ES-I3 (cell line): Measurements from ENCODE around the gene CRHR1.

Source experiments
- H3K36me3 ChIP-seq: 2 replicates; pipeline ENCODE4 v1.6.1; 2013; ENCODE audit warnings: mild to moderate bottlenecking, low read length, control low read depth, moderate library complexity; ENCODE audit not compliant: insufficient read depth
- H3K4me1 ChIP-seq: 2 replicates; pipeline ENCODE4 v1.6.1; 2013; ENCODE audit warnings: mild to moderate bottlenecking, control low read depth, low read length; ENCODE audit not compliant: insufficient read depth
- H3K9ac ChIP-seq: 2 replicates; pipeline ENCODE4 v1.6.1; 2013; ENCODE audit warnings: low read depth, mild to moderate bottlenecking, low read length, moderate library complexity
- H3K9me3 ChIP-seq: 2 replicates; pipeline ENCODE4 v1.6.1; 2013; ENCODE audit warnings: mild to moderate bottlenecking, low read length, moderate library complexity; ENCODE audit not compliant: control insufficient read depth, insufficient read depth

The CRHR1 gene

DNA sequence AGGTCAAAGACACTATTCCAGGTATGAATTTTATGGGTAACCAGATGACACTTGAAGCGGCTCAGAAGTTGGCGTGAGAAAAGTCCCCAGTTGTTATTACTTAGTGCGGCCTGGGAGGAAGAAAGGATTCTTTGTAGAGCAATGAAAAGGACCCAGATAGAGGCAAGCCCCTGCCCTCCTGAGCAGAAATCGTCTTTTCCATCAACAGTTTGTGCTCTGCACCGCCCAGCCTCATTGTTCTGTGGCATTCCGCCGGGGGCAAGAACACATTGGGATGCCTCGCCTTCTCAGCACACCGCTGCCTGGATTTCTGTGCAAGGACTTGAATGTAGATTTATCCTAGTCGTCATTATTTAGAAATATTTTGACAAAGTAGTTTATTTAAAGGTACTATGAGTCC lies 32.7 kb upstream of the CRHR1 start:
- Histone ChIP-seq H3K4me1 (no peaks in the 10 kb centered on the region), H3K9me3 (no peaks in the 10 kb centered on the region), H3K36me3 (no peaks in the 10 kb centered on the region), H3K9ac (no peak overlapping the region)

DNA sequence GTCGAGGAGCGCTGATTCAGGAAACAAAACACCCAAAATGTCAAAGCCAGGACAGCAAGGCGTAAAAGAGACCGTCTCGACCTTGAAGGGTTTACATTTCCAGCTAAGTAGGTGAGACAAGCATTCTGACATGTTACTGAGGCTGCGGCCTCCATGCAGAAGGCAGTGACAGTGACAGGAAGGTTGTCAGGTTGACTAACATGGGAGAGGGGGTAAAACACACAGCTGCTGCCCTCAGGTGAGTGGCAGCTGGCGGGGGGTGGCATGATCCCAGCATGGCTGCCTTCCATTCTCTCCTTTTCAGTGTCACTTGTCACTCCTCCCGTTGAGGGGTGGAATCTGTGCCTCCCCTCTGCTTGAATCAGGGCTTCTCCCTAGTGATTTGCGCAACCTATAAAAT lies 31.9 kb upstream of the CRHR1 start:
- no peak overlapping the region for H3K9ac ChIP-seq
- H3K36me3 ChIP-seq: no peaks in the 10 kb centered on the region
- H3K9me3 ChIP-seq: no peaks in the 10 kb centered on the region
- H3K4me1 ChIP-seq: no peaks in the 10 kb centered on the region

DNA sequence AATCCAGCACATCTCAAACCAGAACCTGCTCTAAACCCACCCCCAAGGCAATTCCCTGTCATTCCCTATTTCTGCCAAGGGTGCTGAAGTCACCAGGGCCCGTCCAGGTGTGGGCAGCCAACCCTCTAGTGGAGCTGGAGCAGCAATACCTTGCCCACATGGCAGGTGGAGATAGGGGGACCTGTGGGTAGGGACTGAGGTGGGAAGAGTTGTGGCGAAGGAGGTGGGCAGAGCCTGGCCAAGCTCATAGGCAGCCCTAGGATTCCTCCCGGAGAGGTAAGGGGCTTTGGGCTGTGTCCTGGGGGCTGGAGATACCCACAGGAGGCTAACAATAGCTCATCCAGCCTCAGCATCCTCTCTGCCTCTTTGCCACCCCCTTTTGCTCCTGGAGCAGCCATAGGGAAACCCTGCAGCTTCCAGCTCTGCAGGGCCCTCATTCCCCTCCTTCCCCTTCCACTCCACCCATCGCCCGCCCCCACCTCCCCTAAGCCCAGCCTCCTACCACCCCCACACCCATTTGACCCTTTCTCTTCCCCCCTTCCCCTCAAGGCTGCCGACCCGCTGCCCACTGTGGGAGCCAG lies 30.4 kb upstream of the CRHR1 start:
- H3K36me3 ChIP-seq: no peaks in the 10 kb centered on the region
- no peaks in the 10 kb centered on the region for H3K4me1 ChIP-seq
- no peak overlapping the region for H3K9ac ChIP-seq
- H3K9me3 ChIP-seq: no peaks in the 10 kb centered on the region

DNA sequence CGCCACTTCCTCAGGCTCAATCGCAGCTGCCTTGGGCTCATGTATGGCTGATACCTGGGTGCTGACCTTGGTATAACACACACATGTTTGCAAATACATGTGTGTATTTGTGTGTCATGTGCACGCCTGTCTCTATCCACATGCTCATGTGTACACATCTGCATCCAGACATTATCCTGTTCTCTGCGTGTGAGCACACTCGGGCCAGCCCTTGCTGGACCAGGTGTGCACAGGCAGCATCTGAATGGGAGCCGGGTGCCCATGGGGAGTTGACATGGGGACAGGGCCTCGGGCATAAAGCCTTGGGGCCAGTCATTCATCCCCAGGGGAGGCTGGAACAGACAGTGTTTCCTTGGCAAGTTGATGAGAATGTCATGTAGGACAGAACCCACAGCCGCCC lies 29.1 kb upstream of the CRHR1 start:
- Histone ChIP-seq H3K36me3 (no peaks in the 10 kb centered on the region), H3K9ac (no peak overlapping the region), H3K4me1 (no peaks in the 10 kb centered on the region), H3K9me3 (no peaks in the 10 kb centered on the region)

DNA sequence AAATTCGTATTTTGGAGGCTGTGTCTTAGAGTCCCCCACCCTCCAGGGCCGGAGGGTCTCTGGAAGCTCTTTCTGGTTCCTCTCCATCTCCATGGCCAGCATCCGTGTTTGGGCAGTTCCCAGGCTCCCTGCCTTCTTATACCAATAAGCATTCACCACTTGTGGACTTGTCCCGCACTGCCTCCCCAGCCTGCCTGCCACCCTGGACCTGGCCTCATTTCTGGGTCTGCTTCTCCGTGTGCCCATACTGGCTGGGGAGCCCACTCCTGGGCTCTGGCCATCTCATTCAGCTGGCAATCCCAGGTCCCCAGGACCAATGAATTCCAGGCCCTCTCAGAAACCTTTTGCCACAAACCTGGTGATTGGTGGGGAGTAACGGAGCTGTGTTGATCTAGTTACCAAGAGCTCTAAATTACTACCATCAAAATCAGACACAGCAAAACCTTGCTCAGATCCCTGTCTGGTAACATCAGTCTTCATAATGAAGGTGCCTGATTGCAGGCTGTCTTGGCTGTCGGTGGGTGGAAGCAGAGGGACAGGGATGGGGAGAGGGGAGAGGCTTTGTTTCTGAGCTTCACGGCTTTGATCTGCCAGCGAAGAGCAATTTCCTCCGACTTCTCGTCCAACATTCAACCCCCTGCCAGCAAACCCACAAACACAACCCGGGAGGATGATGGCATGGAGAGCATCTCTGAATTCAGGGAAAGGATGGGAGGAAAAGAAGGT lies 27.7 kb upstream of the CRHR1 start:
- H3K9ac ChIP-seq: no peak overlapping the region
- no peaks in the 10 kb centered on the region for H3K9me3 ChIP-seq
- no peaks in the 10 kb centered on the region for H3K4me1 ChIP-seq
- H3K36me3 ChIP-seq: no peaks in the 10 kb centered on the region

DNA sequence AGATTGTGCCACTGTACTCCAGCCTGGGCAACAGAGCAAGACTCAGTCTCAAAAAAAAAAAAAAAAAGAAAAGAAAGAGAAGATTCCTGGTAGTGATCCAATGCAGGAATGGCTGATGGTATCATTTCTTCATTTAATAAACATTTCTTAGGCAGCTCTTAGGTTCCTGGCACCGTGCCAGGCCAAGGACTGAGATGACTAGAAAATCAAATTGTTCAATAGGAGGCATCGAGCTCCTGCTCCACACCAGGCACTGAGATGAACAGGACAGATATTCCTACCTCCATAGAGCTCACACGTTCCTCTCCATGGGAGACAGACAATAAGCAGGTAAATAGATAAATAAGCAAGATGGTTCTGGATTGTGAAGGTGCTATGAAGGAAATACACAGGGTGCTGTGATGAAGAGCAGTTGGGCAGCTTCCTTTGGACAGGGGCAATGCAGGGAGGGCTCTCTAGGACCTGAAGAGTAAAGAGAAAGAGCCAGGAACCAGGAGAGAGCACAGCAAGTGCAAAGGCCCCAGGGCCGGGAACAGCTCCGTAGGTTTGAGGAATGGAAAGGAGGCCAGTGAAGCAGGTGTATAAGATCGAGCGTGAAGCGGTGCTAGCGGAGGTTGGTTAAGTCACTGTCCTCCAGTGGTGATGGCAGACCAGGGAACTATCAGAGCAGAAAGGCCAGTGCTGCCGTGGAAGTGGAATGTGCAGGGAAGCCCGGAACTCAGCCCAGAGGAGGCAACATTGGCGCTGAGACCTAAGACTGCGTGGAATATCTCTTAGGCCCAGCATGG lies 26.5 kb upstream of the CRHR1 start:
- Histone ChIP-seq H3K9ac (no peak overlapping the region), H3K36me3 (no peaks in the 10 kb centered on the region), H3K9me3 (no peaks in the 10 kb centered on the region), H3K4me1 (no peaks in the 10 kb centered on the region)

DNA sequence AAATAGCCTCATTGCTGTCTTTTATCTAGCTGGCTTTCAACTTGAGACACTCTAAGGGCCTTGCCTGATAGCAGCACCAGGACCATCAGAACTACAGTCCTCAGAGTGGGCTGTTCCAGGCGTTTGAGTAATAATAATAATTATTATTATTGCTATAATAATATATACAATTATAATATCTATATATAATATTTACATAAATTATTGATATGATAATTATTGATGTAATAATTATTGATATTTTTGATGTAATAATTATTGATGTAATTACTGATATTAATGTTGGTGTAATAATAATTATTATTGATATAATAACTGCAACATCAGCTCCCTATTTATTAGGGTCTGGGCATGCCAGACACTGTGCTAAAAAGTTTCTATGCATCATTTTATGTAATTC lies 25.6 kb upstream of the CRHR1 start:
- no peaks in the 10 kb centered on the region for H3K4me1 ChIP-seq
- H3K9me3 ChIP-seq: no peaks in the 10 kb centered on the region
- H3K36me3 ChIP-seq: no peaks in the 10 kb centered on the region
- no peak overlapping the region for H3K9ac ChIP-seq

DNA sequence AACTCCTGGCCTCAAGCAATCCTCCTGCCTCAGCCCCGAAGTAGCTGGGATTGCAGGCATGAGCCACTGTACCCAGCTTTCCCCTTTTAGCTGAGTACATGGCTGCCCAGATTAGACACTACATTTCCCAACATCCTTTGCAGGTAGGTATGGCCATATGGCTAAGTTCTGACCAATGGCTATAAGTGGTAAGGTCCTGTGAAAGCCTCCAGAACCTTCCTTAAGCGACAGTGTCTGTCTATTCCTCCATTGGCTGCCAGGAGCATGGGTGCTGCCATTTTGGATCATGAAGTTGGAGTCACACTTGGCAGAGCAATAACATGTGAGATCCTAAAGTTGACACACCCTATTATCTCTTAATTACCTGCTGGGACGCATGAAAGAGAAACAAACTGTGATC lies 24.4 kb upstream of the CRHR1 start:
- Histone ChIP-seq H3K9ac (no peak overlapping the region), H3K9me3 (no peaks in the 10 kb centered on the region), H3K4me1 (no peaks in the 10 kb centered on the region), H3K36me3 (no peaks in the 10 kb centered on the region)

DNA sequence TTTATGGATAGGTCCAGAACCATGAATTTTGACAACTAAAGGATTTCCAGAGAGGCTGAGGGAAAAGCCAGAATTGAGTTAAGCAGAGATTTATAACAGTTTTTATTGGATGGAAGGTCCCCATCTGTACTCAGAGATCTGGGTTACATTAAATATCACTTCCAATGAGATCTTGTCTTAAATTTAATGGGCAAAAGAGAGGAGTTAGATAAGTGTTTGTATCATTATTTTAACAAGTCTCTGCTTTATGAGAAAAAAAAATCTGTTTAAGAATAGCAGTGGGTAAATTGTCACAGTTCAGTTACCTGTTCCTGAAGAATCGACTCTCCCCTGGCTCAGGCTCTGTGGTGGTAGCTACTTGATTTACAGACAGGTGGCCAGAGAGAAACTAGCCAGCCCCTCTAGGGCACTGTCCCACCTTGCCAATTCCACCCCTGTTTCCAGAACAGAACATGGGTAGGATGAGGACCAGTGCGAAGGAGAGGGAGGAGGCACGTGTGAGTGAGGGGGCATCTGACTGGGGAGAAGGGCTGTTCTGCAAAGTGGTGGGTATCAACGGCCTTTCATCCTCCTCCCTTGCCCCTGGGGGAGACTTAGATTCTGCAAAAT lies 22.1 kb upstream of the CRHR1 start:
- H3K9me3 ChIP-seq: no peaks in the 10 kb centered on the region
- no peaks in the 10 kb centered on the region for H3K36me3 ChIP-seq
- no peaks in the 10 kb centered on the region for H3K4me1 ChIP-seq
- no peak overlapping the region for H3K9ac ChIP-seq

DNA sequence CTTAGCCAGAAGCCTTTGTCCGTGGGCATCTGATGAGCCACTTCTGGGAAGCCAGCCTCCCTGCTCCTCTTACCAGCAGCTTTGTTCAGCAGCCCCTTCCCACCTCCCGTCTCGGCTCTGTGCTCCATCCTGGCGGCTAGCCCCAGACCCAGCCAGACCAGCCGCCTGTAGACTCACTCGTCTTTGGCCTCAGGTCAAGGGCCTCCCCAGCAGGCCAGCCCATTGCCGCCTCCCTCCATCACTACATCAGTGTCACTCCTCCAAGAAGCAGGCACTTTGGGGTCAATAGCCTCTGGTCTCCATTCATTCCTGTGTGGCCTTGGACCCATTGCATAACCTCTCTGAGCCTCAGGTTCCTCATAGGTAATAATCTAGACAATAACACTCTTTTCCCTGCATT lies 20.9 kb upstream of the CRHR1 start:
- H3K9ac ChIP-seq: no peak overlapping the region
- no peaks in the 10 kb centered on the region for H3K36me3 ChIP-seq
- no peaks in the 10 kb centered on the region for H3K9me3 ChIP-seq
- H3K4me1 ChIP-seq: no peaks in the 10 kb centered on the region

DNA sequence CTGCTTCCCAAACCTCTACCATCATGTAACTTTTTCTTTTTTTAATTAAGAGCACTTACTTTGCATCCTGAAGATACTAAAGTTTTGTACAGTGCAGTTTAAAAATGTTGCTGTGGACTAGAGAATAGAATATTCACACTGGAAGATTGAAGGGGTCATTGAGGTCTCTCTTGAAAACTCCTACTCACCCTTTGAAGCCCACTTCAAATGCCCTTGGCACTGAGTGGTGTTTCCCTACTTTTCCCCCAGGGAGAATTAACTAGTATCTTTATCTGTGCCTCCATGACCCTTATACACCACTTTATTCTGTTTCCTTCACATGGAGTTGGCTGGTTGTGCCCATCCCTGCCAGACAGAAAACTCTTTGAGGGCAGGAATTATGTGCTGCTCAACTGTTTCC lies 19.6 kb upstream of the CRHR1 start:
- H3K4me1 ChIP-seq: no peaks in the 10 kb centered on the region
- no peaks in the 10 kb centered on the region for H3K9me3 ChIP-seq
- H3K36me3 ChIP-seq: no peaks in the 10 kb centered on the region

DNA sequence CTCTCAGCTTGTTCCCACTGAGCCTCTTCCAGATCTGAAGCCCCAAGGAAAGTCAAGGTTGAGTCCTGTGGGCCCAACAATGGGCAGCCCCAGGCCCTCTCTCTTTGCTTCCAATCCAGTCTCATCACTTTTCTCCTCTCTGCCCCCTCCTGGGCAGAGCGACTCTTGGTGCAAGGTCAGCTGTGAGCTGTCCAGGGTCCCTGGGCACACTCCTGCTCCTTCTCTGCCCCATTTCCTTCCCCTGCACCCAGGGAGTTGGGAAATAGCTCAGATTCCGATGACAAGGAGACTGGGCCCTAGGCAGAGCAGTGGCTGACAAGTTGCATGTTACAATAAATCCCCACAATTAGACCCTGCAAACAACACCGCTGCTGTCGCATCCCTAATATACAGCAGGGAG lies 16.1 kb upstream of the CRHR1 start:
- Histone ChIP-seq H3K4me1 (peaks cover 17% of the 10 kb centered on the region; the same call in 1 of the 2 replicates), H3K9ac (no peak overlapping the region), H3K36me3 (no peaks in the 10 kb centered on the region), H3K9me3 (no peaks in the 10 kb centered on the region)

More for the DNA sequence above, 19.6 kb upstream of the CRHR1 start:
- no peak overlapping the region for H3K9ac ChIP-seq

DNA sequence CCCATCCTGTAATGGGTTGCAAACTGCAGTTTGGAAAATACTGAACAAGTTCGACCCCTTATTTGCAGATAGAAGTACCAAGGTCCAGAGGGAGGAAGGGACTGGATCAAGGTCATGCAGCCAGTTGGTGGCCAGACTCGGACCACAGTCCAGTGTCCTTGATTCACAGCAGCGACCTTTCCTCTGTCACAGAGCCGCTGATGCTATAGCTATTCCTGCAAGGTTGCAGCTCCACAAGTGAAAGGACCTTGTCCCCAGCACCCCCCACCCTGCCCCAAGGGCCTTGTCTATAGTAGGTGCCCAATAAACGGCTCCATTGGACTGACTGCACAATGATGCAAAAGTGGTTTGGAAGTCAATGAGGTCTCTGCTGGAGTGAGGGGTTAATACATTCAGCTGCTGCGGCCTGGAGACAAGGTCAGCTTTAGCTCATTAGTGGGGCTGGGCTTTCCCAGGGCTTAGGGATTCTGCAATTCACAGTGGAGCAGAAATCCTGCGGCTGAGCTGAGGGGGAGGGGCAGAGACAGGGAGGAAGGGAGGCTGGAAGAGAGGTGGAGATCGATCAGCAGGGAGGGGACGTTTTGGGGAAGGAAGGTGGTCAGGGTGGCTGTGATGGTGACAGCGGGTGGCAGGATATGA lies 13.4 kb upstream of the CRHR1 start:
- Histone ChIP-seq H3K36me3 (no peaks in the 10 kb centered on the region), H3K9me3 (no peaks in the 10 kb centered on the region), H3K4me1 (peaks cover 17% of the 10 kb centered on the region; the same call in 1 of the 2 replicates), H3K9ac (peak overlapping the region; percentile 27; the same call in 1 of the 2 replicates)

DNA sequence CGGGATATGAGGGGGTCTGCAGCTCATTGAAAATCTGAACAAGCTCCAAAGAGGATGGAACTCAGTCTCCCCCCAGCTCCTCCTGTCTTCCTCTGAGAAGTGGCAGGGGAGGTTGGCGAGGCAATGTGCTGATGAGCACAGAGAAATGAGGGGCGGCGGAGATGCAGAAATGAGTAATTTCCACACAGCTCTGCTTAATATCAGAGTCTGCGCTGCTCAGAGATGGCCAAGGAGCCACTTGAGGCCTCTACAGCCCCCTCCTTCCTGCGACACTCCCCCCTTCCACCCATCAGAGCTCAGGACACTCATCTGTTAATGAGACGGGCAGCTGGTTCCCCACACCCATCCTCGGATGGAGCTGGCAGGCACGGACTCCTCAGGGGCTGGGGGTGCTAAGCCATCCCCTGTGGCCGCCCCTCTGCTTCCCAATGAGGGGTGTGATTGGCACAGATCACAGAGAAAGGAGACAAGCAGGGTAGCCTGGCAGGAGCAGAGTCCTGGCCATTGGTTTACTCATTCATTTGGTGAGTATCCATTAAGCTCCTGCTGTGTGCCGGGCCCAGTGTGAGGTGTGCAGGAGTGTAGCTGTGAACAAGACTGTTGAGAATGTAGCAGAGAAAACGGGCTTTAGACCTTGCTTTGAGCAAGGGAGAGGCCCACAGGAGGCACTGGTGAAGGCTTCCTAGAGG lies 12.7 kb upstream of the CRHR1 start:
- H3K36me3 ChIP-seq: no peaks in the 10 kb centered on the region
- peak overlapping the region; percentile 27; the same call in 1 of the 2 replicates for H3K9ac ChIP-seq
- H3K9me3 ChIP-seq: no peaks in the 10 kb centered on the region
- peaks cover 17% of the 10 kb centered on the region; the same call in 1 of the 2 replicates for H3K4me1 ChIP-seq
